ENCODE results near the gene CA10.

CA10 gene

DNA sequence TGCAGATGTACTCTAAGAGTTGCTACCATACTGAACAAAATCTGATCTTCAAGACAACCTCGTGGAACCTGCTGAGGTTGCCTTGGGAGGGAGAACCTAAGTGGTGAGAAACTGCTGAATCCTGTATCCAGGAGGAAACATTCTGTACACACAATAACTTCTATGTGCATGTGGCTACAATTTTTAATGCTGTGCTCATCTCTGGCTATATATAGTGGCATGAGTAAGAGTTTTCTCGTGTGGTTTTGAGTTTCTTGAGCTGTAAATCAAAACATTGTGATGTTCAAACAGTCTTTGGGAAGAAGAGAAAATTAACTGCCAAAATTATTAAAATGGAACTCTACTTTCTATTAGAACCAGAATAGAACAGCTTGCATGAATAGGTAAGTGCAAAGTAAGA lies 206.8 kb downstream of the CA10 start:
- no peak for DNase-seq (ENCODE audit: low read depth)

DNA sequence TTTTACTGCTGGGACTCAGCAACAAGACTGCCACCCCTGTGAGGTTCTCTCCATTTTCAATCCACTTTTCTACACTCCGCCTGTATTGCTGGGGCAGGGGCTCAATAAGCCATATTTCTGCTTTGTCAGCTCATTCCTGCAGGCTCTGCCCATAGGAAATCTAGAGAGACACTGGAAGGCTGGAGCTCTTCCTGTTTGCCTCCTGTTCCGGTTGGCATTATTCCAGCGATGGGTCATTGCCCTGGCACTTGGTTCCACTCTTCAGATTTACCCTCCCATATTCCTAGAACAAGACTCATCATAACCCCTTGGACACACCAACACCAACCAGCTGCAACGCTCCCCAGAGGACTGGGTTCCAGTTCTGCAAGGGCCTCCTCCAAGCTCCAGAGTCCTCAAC lies 210.4 kb downstream of the CA10 start:
- DNase-seq (ENCODE audit: low read depth) = no peak

DNA sequence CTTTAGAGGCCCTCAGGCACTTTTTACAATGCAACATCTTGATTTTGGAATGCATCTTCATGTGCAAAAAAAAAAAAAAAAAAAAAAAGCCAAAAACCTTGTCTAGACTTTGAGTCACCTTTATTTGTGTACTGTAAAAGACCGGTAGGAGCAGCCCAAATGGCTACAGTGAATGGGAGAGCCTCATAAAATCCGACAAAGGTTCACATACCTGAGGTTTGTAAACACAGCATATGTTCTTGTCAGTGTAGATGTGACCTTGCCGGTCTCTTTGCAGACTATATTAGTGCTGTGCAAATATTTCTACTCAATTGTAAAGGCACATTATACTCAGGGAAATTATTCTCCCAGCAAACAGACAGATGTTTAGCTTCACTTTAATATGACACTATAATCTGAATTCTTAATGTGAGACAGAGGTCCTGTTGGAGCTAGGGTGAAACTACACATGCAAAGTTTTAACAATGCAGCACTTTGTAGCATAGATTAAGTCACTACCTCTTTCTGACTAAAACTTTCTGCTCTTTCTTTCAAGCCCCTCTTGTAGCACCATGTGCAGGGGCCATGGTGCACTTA lies 211.3 kb downstream of the CA10 start:
- DNase-seq (ENCODE audit: low read depth) = no peak

DNA sequence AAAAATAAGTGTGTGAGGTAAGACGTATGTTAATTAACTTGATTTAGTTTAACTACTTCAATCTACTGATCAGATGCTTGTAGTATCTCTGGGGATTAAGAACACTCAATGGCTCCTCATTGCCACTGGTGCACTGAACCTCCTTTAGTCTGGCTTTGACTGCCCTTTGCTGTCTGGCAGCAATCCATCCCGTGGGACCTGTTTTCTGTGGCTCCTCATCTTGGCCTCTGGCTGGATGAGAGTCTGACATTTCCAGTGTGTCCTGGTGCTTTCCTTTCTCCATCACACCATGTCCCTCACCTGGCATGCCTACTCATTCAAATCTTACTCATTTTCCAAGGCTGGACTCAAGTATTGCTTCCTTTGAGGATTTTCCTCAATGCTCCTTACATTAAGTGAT lies 212.2 kb downstream of the CA10 start:
- DNase-seq (ENCODE audit: low read depth) = no peak

DNA sequence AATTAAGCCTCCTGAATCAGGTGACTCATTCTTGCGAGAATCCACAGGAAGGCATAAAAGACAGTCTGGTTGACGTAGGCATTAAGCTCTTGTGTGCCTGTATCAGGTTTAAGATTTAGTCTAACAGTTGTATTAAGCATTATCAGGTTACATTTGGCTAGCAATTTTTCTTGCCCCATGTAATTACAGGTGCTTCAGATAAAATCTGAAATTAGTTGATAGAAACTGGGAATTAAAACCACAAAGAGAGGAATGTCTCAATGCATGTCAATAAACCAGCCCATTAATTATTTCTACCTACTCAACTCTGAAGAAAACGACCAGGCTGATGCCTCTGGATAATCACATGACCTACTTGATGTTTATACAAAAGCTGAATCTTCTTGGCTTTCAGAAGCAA lies 217.2 kb downstream of the CA10 start:
- no peak for DNase-seq (ENCODE audit: low read depth)

DNA sequence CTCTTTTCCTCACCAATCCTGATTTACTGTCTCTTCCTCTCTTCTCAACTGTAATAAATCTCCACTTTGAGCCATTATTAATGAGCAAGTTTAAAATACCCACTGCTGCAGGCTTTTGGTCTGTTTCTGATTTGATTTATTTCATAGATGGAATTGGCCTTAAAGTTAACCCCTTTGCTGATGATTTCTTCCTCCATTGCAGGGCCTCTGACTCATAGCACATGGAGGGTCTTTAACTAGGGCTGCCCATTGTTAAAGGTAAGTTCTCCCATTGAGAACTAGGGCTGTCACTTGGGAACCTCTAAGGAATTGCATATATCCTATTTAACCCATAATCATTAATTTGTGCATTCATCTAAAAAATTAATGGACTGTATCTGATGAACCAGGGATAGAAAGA lies 221.2 kb downstream of the CA10 start:
- no peak for DNase-seq (ENCODE audit: low read depth)

DNA sequence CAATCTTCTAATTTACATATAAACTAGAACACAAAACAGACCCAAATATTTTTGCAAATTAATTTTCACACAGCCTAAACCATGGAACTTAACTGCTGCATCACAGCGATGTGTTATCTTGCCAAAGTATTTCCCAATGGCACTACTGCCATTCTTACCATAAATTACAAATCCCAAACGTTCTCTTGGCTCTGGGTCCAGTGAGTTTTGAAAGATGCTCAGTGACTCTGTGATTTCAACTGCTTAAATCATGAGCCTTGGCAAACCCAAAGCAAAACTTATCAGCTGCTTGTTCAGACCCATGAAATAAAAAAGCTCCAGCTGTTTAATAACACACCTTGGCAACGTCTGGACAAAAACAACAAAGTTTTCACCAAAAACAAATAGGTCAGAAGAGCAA lies 223.0 kb downstream of the CA10 start:
- no peak for DNase-seq (ENCODE audit: low read depth)

DNA sequence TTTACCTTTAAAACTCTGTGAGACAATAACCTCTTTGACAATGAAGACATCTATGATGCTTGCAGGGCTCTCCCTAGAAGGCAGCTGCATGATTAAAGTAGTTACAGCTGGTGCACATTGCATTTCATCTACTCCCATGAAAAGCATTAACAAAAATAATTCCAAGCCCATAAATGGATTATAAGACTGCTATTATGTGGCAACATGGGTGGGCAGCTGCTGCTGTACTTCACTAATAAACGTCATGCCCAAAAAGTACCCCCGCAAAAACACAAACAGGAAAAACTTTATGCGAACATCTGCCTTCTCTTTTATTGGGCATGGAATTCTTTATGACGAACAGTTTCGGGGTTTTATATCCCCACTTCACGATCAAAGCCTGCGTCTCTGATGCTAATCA lies 224.9 kb downstream of the CA10 start:
- no peak for DNase-seq (ENCODE audit: low read depth)

DNA sequence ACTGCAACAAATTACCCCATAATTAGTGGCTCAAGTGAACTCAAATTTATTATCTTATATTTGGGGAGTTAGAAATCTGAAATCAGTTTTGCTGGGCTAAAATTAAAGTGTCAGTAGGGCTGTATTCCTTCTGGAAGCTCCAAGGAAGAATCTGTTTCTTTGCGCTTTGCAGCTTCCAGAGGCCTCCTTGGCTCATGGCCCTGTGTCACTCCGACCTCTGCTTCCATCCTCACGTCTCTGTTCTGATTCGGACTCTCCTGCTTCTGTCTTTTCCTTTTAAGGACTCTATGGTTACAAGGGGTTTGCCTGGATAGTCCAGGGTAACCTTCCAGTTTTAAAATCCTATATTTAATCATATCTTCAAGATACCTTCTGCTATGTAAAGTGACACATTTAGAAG lies 232.1 kb downstream of the CA10 start:
- no peak for DNase-seq (ENCODE audit: low read depth)

DNA sequence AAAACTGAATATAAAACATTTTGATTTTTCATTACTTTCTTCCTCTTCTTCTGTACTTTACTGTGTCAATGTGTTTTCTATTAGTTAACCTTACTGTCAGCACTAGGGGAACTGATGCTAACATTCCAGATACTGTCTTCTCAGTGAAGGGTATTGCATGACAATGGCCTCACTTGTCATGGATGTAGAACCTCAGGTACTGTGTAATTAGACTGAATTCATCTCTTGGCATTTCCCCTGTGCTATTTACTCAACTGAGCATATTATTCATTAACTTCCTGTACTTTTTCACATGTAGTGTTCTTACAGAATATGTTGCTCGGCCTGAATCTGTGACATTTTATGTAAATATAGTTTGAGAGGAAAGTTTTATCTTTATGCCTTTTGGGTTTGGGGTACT lies 237.0 kb downstream of the CA10 start:
- no peak for DNase-seq (ENCODE audit: low read depth)

DNA sequence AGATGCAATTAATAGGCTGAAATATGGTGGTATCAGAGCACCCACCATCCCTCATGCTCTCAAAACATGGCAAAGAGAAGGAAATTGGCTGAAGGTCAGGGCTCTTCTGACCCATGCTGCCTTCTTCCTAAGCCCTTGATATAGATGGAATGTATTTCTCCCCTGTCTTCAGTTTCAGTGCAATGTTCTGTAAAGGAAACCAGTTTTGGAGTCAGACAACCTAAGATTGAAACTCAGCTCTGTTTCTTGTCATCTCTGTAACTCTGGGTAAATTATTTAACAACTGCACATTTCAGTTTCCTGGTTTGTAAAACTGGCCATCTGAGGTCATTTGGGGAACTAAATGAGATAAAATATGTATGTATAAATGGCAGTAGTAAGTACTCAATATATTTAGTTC lies 243.9 kb downstream of the CA10 start:
- no peak for DNase-seq (ENCODE audit: low read depth)

DNA sequence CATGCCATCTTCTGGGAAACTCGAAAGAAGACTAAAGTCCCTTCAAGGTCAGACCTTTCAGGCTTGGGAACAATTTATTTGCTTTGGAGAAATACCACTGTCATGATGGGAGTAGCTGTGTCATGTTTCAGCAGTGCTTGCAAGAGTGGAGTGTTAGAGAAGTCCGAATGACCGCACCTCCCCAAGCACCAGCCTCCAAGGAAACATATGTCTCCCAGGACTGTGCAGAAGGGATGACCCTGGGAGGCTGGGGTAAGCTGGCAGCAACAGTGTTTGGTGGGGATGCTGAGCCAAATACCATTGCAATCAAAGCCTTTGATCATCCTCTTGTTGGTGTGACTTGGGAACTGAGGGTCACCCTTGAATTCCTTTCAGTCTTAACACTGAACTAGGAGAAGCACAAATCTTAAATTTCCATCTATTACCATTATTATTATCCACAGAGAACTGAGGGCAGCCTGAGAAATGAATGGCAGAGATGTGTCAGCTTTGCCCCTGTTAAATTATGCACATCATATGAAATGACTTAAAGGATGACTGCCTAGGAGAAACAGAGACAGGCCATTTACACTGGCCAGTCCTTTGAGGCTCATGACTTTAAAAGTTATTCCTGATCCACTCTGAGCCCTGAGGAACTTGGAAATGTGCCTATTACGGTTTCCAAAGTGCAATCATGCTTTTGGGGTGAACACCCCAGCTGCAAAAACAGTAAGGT lies 244.9 kb downstream of the CA10 start:
- DNase-seq (ENCODE audit: low read depth) = no peak

DNA sequence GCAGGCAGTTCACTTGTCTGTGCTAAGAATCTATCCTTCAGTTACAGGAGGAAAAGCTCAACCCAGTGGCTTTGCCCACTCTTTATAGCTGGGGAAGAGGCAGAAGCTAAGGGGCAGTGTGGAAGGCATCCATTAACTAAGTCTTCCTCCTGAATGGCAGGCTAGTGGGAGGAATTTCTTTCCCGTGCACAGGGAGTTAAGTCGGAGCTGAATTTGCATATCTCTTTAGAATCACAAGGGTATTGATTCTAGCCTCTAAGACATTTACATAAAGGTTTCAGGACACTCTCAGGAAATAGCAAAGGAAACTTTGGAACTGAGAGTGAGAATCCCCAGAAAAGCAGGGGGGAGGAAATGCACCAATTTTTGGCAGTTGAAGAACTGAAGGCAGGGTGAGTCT lies 245.6 kb downstream of the CA10 start:
- DNase-seq (ENCODE audit: low read depth) = no peak

DNA sequence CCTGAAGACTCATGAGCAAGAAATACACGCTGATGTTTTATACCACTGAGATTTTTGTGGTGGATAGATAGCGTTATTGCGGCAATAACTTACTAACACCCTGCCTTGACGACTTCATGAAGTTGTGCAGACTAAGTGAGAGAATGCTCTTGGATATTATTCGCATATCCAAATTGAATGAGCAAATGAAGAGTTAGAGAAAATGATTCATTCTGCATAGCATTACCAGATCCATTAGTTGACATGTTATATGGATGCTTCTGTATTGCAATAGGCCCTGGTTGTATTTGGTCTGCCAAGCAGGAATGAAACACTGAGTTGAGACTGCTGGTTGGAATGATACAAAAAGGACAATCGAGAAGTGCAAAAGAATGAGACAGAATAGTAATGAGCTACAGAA lies 247.3 kb downstream of the CA10 start:
- no peak for DNase-seq (ENCODE audit: low read depth)

DNA sequence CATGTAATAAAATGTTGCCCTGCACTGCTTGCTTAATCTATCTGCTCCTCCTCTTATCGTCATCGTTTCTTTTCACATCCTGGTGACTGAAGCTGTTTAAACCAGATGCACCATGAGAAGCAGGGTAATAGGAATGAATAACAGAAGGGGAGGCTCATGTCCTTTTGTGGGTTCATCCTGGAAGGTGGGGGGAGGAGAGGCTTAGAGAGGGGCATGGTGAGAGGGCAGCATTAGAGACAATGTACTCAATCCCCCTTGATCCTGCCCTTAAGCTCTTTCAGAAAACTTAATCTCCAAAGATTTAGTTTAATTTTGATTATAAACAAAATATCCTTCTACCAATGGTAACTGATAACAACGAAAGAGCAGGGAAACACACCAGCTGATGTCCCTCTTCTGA lies 248.5 kb downstream of the CA10 start:
- no peak for DNase-seq (ENCODE audit: low read depth)

DNA sequence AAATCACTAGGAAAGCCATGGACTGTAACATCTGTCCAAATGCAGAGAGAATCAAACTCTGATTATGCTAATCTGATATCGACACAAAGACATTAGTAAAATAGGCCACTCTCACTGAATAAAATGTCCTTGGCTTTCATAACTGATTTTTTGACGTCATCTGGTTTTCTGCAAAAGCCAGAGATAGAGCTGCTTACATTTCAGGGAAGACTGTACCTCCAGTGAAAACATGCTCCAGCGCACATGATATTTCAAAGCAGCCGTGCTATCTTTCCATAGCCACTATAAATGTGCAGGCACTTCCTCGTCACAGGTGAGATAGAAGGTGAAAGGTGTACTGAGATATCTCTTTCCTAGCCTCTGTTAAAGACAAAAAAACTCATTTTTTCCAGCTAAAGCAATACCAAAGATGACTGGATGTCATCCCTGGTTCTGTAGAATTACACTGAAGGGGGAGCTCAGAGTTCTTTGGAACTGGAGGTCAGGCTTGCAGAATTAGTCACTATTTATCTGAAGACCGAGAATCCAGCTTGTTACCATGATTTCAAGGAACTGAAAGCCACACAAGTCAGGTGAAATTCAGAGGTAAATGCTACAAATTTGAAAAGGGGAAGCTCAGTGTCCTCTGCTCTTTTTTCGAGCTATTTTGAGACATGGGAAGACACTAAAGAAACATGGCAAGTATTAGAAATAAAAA lies 249.5 kb downstream of the CA10 start:
- no peak for DNase-seq (ENCODE audit: low read depth)

DNA sequence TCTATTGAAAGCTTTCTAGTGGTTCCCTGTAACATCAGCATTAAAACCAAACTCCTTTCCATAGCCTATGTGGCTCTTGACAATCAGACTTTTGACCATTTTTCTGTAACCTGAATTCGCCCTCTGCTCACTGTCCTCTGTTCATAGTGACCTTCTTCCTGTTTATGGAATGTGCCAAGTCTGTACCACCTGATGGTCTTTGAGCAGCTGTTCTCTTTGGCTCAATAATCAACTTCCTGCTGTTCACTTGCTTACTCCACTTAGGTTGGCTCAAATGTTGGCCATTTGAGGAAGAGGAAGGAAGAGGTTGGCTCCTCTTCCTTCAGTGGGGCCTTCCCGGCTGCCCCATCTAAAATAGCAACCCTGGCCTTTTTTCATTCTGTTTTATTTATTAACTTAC lies 251.5 kb downstream of the CA10 start:
- no peak for DNase-seq (ENCODE audit: low read depth)

DNA sequence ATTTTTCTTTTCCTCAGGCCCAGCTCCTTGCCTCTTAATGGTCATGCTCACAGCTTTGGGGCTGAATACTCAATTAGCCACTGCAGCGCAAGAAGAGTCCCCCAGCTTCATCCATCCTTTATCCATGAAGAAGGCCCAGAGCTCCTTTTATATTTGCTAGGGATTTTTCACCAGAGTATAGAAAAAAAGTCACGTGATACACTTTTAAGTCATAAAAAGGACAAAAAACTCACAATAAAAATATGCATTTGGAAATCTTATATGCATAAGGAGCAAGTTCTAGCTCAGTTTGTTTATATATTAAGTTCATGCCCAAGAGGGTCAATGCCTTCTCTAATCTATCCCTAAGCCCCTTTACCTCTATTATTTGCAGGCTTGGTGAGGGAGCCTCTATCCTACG lies 254.1 kb downstream of the CA10 start:
- no peak for DNase-seq (ENCODE audit: low read depth)

DNA sequence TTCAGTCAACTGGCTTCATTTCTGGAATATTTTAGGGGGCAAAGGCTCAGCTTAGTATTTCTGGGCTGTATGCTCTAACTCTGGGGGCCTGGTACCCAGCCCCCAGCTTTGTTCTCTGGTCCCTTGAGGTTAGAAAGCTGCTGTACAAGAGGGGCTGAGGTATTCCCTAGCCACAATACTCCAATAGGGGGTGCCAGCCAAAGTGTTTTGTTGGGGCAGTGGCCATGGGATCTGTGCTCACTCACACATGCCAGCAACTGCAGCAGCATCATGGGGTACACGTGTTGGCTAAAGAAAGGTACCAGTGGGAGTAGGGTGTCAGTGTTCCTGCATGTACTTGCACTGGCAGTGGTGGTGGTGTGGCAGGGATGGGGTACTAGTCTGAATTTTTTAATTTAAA lies 257.3 kb downstream of the CA10 start:
- no peak for DNase-seq (ENCODE audit: low read depth)

DNA sequence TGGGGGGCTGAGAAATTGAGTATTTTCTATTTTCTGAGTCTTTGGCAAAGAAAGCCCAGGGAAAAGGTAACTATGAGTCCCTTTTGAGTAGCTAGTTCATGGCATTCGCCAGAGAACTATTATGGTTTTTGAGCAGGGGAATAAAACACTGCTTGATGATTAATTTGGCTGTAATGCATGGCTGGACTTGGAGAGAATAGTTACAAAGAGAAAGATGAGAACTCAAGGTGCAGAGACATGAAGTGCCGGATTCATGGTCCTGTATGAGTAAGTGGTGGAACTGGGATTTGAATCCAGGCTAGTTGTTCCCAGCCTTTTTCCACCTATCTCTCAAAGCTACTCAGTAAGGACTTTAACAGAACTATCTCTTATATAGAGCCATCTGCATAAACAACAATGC lies 266.6 kb downstream of the CA10 start:
- no peak for DNase-seq (ENCODE audit: low read depth)

DNA sequence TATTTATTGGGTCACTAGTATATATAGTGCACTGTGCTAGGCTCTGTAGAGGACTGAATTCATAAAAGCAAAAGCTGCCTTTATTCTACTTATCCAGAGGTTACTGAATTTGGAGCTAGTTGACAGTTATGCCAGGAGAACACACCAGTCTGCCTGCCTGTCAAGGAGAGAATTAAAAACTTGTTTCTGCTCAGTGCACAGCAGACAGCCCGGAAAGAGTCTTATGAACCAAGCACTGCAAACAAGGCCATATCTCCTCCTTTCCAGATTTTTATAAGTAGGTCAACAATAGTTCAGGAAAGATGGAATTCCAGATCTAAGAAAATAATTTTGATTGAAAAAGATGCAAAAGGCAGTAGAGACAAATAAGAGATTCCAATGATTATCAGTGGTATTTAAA lies 267.8 kb downstream of the CA10 start:
- no peak for DNase-seq (ENCODE audit: low read depth)

DNA sequence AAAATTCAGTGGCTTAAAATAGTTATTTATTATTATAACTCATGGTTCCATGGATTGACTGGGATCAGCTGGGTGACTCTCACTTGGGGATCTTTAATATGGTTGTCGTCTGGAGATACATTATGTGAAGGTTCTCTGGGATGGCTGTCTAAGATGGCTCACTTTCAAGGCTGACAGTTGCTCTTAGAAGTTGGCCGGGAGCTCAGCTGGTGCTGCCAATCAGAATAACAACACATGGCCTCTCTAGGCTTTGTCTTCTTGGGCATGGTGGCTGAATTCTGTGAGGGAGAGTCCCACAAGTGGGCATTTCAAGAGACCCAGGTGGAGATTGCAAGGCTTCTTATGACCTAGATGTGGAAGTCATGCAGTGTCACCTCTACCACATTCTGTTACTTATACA lies 269.7 kb downstream of the CA10 start:
- no peak for DNase-seq (ENCODE audit: low read depth)

DNA sequence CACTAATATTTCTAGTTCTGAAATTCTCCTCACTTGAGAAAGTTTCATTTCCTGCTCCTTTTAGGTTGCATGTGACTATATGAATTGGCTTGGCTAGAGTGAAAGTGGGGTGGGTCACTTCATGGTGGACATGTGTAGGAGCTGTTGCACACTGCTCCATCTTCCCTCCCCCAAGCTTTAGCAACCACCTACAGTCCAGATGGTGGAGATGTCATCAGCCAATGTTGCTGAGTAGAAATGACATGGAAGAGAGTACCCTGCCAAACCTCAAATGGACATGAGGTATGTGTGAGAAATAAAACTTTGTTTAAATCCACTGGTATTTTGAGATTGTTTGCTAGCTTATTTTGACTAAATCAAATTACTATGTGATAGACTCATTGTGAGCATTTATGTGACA lies 281.5 kb downstream of the CA10 start:
- no peak for DNase-seq (ENCODE audit: low read depth)

DNA sequence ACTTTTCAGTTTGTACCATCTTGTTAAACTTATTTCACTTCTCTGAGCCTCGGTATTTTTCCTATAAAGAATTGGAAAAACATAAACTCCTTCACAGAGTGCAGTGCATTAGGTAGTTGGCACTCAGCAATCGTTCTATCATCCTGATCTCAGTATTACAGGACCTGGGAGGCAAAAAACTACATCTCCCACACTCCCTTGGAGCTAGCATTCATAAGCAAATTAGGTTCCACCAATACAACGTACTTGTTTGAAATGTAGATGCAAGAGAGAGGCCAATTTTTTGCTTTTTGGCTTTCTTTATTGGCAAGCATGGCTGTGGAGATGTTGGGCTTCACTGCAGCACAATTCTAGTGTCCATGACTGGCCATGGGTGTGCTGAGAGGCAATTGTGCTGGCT lies 285.2 kb downstream of the CA10 start:
- DNase-seq (ENCODE audit: low read depth) = no peak

Measured in GM04504 (cell line).